Transverse colon (tissue), 4 donors: ENCODE results near the gene CCDC177.

Experiments
- EP300 ChIP-seq: sonication (generic); formaldehyde crosslinking; IDR thresholded peaks from one replicate; pipeline ENCODE4 v1.6.1; 2017; ENCODE audit warnings: antibody characterized with exemption, low read depth
- POLR2A ChIP-seq: fragments of 450-650 bp; IDR thresholded peaks from one replicate; pipeline ENCODE4 v1.6.1; 2016; ENCODE audit warnings: antibody characterized with exemption, mild to moderate bottlenecking, moderate library complexity
- POLR2AphosphoS5 ChIP-seq, 3 donors: sonication (generic); formaldehyde crosslinking; IDR thresholded peaks; one replicate each; pipeline ENCODE4 v1.6.1; 2016; ENCODE audit warnings: antibody characterized with exemption in 3 of 3
- TF ChIP-seq, protein P1 (sequence below), 5 experiments: fragments of 200-600 bp in 3 of 5; fragments of 450-650 bp in 2 of 5; sonication (generic) in 3 of 5; IDR thresholded peaks; 1 replicate in 2 of 5; 2 replicates in 3 of 5; pipeline ENCODE4 v1.5.1; 2016 to 2017; ENCODE audit warnings: antibody characterized with exemption in 5 of 5, inconsistent platforms in 3 of 5, mild to moderate bottlenecking in 2 of 5, moderate library complexity in 1 of 5

DNA sequence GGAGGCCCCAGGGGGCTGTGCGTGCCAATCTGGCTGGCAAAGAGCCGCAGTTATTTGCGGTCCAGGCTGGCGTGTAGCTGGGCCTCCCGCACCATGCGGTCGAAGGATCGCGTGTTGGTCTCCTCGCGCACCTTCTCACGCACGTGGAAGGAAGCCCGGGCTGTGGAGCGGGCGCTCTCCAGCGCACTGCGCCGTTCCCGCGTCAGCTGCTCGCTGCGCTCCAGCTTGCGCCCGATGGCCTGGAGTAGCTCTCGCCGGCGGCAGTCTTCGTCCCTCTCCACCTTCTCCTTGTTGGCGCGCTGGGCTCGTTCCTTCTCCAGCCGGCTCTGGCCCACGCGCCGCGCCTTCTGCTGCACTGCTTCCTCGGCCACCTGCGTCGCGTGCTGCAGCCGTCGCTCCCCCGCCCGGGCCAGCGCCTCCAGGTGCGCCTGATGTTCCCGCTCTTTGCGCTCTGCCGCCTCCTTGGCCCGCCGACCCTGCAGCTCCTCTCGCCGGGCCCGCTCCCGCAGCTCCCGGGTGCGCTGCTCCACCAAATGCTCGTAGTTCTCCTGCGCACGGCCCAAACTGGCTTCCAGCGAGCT, 3.1 kb downstream of the CCDC177 start:
- TF ChIP-seq, protein P1, sequence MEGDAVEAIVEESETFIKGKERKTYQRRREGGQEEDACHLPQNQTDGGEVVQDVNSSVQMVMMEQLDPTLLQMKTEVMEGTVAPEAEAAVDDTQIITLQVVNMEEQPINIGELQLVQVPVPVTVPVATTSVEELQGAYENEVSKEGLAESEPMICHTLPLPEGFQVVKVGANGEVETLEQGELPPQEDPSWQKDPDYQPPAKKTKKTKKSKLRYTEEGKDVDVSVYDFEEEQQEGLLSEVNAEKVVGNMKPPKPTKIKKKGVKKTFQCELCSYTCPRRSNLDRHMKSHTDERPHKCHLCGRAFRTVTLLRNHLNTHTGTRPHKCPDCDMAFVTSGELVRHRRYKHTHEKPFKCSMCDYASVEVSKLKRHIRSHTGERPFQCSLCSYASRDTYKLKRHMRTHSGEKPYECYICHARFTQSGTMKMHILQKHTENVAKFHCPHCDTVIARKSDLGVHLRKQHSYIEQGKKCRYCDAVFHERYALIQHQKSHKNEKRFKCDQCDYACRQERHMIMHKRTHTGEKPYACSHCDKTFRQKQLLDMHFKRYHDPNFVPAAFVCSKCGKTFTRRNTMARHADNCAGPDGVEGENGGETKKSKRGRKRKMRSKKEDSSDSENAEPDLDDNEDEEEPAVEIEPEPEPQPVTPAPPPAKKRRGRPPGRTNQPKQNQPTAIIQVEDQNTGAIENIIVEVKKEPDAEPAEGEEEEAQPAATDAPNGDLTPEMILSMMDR (IDR thresholded peaks at IDR 0.05): no peak
- TF ChIP-seq POLR2A (no peak), EP300 (no peak), POLR2AphosphoS5 (IDR thresholded peaks at IDR 0.05) (no peak)
